NCI-H2196 treated with DMSO at 0.1 percent for 48 hours (cell line): ENCODE results near the gene ETHE1.

Source experiments
- DNase-seq: peaks from one replicate; lab custom pipeline; 2025; ENCODE audit not compliant: unreplicated experiment; lab: John Stamatoyannopoulos, UW

ETHE1 gene

GRCh38 chr19:43495082-43495481 lies 31.9 kb downstream of the ETHE1 start:
- no peak for DNase-seq

DNA sequence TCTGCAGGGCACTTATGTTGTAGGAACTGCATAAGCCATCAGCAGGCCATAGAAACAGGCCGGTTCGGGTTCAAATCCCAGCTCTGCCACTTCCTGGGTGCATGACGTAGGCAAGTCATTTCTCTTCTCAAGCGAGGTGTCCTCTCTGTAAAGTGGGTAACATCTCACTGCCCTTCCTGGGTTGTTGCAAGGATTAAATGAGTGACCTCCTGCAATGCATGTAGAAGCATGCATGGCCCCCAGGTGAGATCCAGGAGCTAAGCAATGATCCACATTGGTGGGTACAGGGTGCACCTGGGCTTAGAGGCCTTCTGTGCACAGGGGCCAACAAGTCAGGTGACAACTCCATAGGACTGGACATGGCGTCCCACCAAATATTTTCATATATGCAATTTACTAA lies 36.2 kb downstream of the ETHE1 start:
- DNase-seq: no peak

DNA sequence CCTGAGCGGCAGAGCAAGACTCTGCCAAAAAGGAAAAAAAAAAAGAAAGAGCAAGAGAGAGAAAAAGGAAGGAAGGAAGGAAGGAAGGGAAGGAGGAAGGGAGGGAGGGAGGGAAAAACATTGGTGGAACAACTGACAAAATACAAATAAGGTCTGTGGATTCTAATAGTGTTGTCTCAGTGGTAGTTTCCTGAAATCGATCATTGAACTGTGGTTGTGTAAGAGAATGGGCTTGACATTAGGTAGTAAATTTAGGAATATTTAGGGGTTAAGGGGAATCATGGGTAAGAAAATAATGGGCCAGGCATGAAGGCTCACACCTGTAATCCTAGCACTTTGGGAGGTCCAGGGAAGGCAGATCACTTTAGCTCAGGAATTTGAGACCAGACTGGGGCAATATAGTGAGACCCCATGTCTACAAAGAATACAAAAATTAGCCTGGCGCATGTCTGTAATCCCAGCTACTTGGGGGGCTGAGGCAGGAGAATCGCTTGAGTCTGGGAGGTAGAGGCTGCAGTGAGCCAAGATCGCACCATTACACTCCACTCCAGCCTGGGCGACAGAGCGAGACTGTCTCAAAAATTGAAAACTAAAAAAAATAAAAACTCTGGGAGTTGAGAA lies 36.9 kb downstream of the ETHE1 start:
- no peak for DNase-seq

- no peak for DNase-seq
Observed at GRCh38 chr19:43489310-43489709, 37.7 kb downstream of the ETHE1 start.

DNA sequence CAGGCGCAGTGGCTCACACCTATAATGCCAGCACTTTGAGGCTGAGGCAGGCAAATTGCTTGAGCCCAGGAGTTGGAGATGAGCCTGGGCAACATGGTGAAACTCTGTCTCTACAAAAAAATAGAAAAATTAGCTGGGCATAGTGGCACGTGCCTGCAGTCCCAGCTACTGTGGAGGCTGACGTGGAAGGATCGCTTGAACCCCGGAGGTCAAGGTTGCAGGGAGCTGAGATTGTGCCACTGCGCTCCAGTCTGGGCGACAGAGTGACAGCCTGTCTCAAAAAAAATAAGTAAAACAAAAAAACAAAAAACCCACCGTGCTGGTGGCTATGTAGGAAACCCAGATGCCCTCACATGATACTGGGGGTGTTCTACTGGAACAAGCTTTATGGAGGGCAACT lies 38.8 kb downstream of the ETHE1 start:
- DNase-seq: no peak

GRCh38 chr19:43486412-43486811 lies 40.6 kb downstream of the ETHE1 start:
- DNase-seq: no peak

DNA sequence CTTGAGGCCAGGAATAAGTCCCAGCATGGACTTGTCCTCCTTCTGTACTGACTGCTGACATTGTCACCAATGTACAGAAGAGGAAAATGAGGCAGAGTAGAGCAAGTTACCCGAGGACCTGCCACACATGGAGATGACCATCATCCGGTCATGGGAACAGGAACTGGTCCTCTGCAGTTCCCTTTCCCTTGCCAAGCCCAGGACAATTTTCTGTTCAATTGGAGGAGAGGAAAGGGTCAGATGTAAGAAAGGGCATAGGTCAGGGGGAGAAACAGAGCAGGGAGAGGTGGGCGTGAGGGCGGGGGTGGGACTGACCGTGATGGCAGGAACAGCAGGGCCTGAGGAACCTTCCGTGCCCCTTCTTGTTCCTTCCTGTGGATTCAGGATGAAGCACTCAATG lies 41.0 kb downstream of the ETHE1 start:
- no peak for DNase-seq

GRCh38 chr19:43483281-43483680 lies 43.7 kb downstream of the ETHE1 start:
- no peak for DNase-seq

DNA sequence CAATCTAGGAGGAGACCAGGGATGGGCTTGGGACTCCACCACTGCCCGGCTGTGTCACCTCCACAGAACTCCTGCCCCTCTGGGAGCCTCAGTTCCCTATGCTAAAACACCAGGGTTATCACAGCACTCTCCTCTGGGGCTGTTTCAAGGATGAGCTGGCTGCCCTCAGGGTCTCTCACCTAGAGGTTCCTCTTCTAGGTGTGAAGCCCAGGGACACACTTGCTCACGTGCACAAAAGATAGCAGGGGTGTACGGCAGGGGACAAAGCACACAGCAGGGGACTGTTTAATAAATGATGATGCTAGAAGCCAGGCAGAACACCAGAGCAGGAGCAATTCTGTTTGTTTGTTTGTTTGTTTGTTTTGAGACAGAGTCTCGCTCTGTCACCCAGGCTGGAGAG lies 44.8 kb downstream of the ETHE1 start:
- no peak for DNase-seq

- DNase-seq: no peak
Observed at GRCh38 chr19:43481701-43482100, 45.3 kb downstream of the ETHE1 start.

DNA sequence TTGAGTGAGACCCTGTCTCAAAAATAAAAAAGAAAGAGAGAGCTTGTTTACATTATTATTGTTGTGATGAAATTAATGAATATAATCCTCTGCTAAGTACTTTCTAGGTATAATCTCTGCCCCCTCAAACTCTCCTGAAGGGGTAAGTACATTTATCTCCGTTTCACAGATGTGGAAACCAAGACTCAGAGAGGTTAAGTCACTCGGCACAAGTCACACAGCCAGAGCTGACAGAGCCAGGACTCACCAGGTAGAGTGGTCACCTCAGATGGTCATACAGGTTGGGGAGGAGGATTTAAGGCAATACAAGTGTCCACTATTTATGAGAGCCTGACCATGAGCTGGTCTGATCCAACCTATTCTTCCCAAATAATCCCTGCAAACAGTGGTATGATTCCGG lies 46.4 kb downstream of the ETHE1 start:
- no peak for DNase-seq

DNA sequence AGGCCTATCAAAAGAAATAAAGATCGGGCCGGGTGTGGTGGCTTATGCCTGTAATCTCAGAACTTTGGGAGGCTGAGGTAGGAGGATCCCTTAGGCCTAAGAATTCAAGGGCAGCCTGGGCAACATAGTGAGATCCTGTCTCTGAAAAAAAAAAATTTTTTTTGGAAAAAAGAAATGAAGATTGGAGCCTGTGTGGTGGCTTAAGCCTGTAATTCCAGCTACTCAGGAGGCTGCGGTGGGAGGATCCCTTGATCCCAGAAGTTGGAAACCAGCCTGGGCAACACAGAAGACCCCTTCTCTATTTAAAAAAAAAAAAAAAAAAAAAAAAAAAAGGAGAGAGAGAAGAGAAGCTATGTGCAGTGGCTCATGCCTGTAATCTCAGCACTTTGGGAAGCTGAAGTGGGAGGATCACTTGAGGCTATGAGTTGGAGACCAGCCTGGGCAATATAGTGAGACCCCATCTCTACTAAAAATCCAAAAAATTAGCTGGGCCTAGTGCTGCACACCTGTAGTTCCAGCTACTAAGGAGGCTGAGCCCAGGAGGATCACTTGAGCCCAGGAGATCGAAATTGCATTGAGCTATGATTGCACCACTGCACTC lies 46.9 kb downstream of the ETHE1 start:
- no peak for DNase-seq

DNA sequence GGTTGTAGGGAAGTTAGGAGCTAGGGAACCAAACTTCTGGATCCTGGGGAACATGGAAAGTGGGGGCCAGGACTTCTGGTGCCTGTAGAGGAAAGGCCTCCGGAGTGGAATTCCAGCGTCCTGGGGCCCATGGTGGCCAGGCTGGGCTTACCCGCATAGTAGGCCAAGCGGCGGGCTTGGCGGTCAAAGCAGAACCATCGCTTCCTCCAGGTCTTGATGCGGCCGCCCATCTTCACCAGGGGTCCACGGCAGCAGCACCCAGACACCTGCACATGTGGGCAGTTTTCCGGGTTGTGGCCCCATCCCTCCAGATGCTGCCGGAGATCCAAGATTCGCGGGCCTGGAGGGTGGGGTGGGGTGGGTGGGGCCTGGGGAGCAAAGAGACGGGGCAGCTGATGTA lies 47.8 kb downstream of the ETHE1 start:
- DNase-seq: no peak

DNA sequence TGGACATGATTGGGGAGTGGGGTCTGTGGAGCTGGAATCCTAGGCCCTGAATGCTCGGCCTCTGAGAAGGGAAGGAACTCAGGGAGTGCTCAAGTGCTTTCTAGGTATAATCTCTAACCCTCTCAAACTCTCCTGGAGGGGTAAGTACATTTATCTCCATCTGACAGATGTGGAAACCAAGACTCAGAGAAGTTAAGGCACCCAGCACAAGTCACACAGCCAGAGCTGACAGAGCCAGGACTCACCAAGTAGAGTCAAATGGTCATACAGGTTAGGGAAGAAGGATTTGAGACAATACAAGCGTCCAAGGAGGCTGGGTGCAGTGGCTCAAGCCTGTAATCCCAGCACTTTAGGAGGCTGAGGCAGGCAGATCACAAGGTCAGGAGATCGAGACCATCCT lies 48.7 kb downstream of the ETHE1 start:
- DNase-seq: no peak

DNA sequence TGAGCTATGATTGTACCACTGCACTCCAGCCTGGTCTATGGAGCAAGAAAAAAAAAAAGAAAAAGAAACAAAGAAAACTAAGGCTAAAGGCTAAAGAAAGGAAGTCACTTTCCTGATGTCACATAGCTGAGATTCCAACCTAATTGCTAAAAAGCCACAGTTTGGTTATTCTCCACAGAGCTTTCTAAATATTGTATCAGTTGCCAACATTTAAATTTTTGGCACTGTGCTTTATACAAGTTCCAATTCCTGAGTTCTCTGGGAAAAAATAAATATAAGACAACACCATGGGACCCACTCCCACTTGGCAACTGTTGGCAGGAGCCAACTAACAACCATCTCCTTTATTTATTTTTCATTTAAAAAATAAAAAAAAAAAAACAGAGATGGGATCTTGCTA lies 50.4 kb downstream of the ETHE1 start:
- no peak for DNase-seq

- DNase-seq: peak; percentile 81
Observed at GRCh38 chr19:43474986-43475705, 51.9 kb downstream of the ETHE1 start.

DNA sequence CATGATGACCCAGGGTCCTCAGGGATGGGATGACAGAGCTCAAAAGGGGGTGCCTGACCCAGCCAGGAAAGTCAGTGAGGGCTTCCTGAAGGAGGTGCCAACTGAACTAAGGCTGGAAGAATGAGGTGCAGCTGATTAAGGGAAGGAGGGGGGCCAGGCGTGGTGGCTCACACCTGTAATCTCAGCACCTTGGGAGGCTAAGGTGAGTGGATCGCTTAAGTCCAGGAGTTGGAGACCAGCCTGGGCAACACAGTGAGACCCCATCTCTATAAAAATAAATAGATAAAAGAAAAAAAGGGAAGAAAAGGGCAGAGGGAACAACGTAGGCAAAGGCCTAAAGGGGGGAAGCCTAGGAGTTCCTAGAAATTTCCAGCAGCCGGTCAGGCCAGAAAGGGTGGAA lies 52.5 kb downstream of the ETHE1 start:
- no peak for DNase-seq

- no peak for DNase-seq
Observed at GRCh38 chr19:43471091-43471490, 55.9 kb downstream of the ETHE1 start.

- no peak for DNase-seq
Observed at GRCh38 chr19:43470288-43470687, 56.7 kb downstream of the ETHE1 start.

DNA sequence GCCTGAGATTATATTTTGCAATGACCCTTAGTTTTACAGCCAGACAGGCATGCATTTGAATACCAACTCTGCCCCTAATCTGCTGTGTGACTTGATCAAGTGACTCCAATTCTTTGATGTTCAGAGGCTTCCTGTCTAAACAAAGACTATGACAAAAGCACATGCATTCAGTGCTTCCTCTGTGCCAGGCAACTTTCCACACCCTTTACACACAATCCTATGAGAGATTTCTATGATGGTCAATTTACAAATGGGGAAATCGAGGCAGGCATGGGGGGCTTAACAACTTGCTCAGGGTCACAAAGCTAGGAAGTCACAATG lies 57.9 kb downstream of the ETHE1 start:
- DNase-seq: no peak

DNA sequence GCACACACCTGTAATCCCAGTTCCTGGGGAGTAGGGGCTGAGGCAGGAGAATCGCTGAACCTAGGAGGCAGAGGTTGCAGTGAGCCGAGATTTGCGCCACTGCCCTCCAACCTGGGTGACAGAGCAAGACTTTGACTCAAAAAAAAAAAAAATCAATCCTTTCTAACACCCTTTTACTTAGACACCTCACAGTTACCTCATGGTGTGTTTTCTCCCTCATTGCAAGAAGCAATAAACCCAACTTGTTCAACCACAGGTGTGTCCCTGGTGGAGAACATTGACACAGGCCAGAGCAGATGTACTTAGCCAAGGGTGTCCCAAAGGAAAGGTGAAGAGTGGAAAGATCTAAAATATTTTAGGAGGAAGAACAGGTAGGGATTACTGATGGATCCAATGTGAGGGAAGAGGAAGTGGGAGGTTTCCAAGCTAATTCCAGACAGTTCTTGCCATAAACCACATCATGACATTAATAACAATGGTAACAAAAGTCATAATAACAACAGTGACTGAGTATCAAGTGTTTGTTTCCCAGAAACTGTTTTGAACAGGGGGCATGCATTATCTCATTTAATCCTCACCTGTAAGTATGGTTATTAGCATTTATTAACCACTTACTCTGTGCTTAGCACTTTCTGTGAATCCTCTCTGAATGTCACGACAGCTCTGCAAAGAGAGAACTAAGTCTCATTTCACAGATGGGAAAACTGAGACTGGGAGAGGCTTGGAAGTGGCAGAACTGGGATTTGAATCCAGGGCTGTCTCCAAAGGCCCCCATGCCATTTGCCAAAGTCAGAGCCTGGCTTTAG lies 58.4 kb downstream of the ETHE1 start:
- DNase-seq: no peak

GRCh38 chr19:43467730-43468129 lies 59.3 kb downstream of the ETHE1 start:
- no peak for DNase-seq
